ENCODE measurements around the gene NCAPH2.

- TF ChIP-seq SUZ12 (IDR thresholded peaks at IDR 0.05; ENCODE audit: extremely low read depth, insufficient read depth, insufficient read length) (no peak), YY1 (IDR thresholded peaks at IDR 0.05; ENCODE audit: insufficient read depth, insufficient read length) (no peak), ZNF274 (IDR thresholded peaks at IDR 0.05; ENCODE audit: low read depth, low read length) (no peak)
Measured at GRCh38 chr22:50490531-50491308, 17.3 kb upstream of the NCAPH2 start.

Measured in NT2/D1 (cell line).